ENCODE measurements around the gene RTN4IP1. TPM values are rescaled to one million over a fixed set of nuclear protein-coding genes. Genes with fewer than 3 reads are reported as not detected.

The RTN4IP1 gene
- total RNA-seq, 1 experiment from 2014 or later = 12.5 TPM

DNA sequence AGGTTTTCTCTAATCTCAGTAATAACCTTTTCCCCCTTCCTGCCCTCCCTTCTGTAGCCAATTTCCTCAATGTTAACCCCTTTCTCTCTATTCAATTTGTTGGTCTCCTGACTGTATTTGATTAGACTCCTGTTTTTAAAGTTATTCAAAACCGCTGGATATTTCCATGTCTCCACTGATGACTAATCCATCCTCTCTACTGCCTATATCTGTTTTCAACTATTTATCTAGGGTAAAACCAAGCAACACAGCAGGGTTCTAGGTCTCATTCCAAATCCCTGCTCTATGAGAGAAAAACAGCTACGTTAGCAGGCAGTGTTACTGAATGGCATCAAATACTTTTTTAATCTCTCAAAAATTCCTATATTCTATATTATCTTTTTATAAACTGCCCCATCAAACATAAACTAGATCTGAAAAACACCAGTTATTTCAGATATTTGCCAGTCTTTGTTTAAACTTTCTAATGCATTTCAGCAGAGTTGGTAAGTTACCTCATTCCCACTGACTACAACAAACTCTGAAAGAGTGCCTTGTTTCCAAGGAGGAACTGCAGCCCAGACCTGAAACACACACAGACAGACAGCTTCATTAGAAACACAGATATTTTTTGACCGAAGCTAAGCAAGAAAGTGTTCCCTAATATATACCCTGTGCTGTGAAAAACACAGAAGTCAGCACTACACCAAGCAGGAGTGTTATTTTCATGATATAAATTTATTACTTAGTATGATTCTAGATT, 8.2 kb downstream of the RTN4IP1 start:
- H3K4me2 ChIP-seq (ENCODE audit: insufficient read depth, insufficient read length, low read length) = no peak overlapping the region
- no peak overlapping the region for H3K4ac ChIP-seq (ENCODE audit: low read depth, low read length)
- H2AK5ac ChIP-seq (ENCODE audit: insufficient read length, low read length) = no peak overlapping the region
- H3K27me3 ChIP-seq (ENCODE audit: insufficient read depth, low read length) = no peaks in the 10 kb centered on the region
- H4K91ac ChIP-seq (ENCODE audit: insufficient read length, low read depth, low read length) = no peak overlapping the region
- H3K4me1 Mint-ChIP-seq = peaks cover 30 to 36% of the 10 kb centered on the region in 2 experiments
- H2BK12ac ChIP-seq (ENCODE audit: insufficient read length, low read depth, low read length) = no peak overlapping the region
- H4K20me1 ChIP-seq (ENCODE audit: control insufficient read depth, insufficient read depth, insufficient read length) = no peaks in the 10 kb centered on the region
- H3K27me3 Mint-ChIP-seq (ENCODE audit: low read depth) = no peaks in the 10 kb centered on the region; the same call in 1 of the 2 replicates
- no peak overlapping the region for H3K18ac ChIP-seq (ENCODE audit: insufficient read length, low read depth, low read length)
- H3K4me1 ChIP-seq (ENCODE audit: insufficient read depth, low read length) = peaks cover 8% of the 10 kb centered on the region; the same call in 1 of the 2 replicates
- H3K14ac ChIP-seq (ENCODE audit: insufficient read depth, low read length) = no peak overlapping the region
- no peak overlapping the region for H2BK15ac ChIP-seq (ENCODE audit: low read depth, low read length)
- H3K79me1 ChIP-seq (ENCODE audit: insufficient read depth, low read depth, low read length, poor library complexity, severe bottlenecking) = no peaks in the 10 kb centered on the region
- TF ChIP-seq, protein P1, sequence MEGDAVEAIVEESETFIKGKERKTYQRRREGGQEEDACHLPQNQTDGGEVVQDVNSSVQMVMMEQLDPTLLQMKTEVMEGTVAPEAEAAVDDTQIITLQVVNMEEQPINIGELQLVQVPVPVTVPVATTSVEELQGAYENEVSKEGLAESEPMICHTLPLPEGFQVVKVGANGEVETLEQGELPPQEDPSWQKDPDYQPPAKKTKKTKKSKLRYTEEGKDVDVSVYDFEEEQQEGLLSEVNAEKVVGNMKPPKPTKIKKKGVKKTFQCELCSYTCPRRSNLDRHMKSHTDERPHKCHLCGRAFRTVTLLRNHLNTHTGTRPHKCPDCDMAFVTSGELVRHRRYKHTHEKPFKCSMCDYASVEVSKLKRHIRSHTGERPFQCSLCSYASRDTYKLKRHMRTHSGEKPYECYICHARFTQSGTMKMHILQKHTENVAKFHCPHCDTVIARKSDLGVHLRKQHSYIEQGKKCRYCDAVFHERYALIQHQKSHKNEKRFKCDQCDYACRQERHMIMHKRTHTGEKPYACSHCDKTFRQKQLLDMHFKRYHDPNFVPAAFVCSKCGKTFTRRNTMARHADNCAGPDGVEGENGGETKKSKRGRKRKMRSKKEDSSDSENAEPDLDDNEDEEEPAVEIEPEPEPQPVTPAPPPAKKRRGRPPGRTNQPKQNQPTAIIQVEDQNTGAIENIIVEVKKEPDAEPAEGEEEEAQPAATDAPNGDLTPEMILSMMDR (conservative IDR thresholded peaks at IDR 0.05) = no peak
- no peak overlapping the region for H2BK20ac ChIP-seq (ENCODE audit: low read depth, low read length, poor library complexity, severe bottlenecking)
- peak overlapping the region in 2 of 3 experiments; percentile 49 to 83; a peak in 5 of 7 replicates for H3K27ac Mint-ChIP-seq
- H3K36me3 Mint-ChIP-seq (ENCODE audit: insufficient read depth in 1 of 3, low read depth in 3 of 3) = peaks cover 21 to 48% (median 38%) of the 10 kb centered on the region in 3 experiments
- no peak overlapping the region for H3T11ph ChIP-seq (ENCODE audit: low read length)
- H3K9ac ChIP-seq (ENCODE audit: extremely low read depth, insufficient read length, low read length) = no peak overlapping the region
- no peak overlapping the region for H4K8ac ChIP-seq (replicated peaks; ENCODE audit: insufficient read length, low read depth, low read length)
- H2BK5ac ChIP-seq (ENCODE audit: insufficient read length, low read length) = no peak overlapping the region
- no peak overlapping the region for H3K56ac ChIP-seq (ENCODE audit: insufficient read length, low read depth, low read length)
- no peak overlapping the region for H2BK120ac ChIP-seq (ENCODE audit: low read depth, low read length, poor library complexity, severe bottlenecking)
- no peak overlapping the region for H3K4me3 Mint-ChIP-seq
- H3K79me2 ChIP-seq (ENCODE audit: insufficient read depth, low read length) = no peaks in the 10 kb centered on the region
- H2AFZ ChIP-seq (ENCODE audit: low read length) = no peak overlapping the region
- H3K9me3 Mint-ChIP-seq = peaks cover 14 to 18% of the 10 kb centered on the region in 2 experiments
- H3K27ac ChIP-seq (ENCODE audit: insufficient read length, low read depth, low read length) = no peak overlapping the region
- no peaks in the 10 kb centered on the region for H3K23me2 ChIP-seq (ENCODE audit: insufficient read length, low read depth, low read length, poor library complexity, severe bottlenecking)
- H3K23ac ChIP-seq (ENCODE audit: insufficient read length, low read depth, low read length) = no peak overlapping the region
- H3K9me3 ChIP-seq (ENCODE audit: control insufficient read depth, low read depth, low read length) = peaks cover 7% of the 10 kb centered on the region
- H4K5ac ChIP-seq (ENCODE audit: insufficient read length, low read depth, low read length) = no peak overlapping the region
- WGBS (ENCODE audit: extremely low coverage, insufficient read length, low lambda C conversion rate) = no CpG with 5 or more reads among the region's 3 CpGs
- no peak for DNase-seq

Measured in H9 (cell line).